HCT116 (cell line): ENCODE measurements around the gene THADA.

Experiments used
- EGR1 ChIP-seq: IDR thresholded peaks from 2 replicates; pipeline ENCODE4 v1.6.1; 2012; ENCODE audit warnings: low read depth
- EZH2 ChIP-seq: fragments of 200-600 bp; sonication (generic); IDR thresholded peaks from 2 replicates; pipeline ENCODE4 v1.6.1; 2017; ENCODE audit warnings: antibody characterized with exemption, mixed run types
- FOSL1 ChIP-seq: IDR thresholded peaks from 2 replicates; pipeline ENCODE4 v1.6.1; 2012; ENCODE audit warnings: low read depth
- JUND ChIP-seq: IDR thresholded peaks from 2 replicates; pipeline ENCODE4 v1.6.1; 2012
- MAX ChIP-seq: IDR thresholded peaks from 2 replicates; pipeline ENCODE4 v1.6.1; 2012
- POLR2A ChIP-seq: IDR thresholded peaks from 2 replicates; pipeline ENCODE4 v1.7.0; 2011; ENCODE audit warnings: borderline replicate concordance; ENCODE audit not compliant: insufficient read depth, insufficient read length; ENCODE audit errors: extremely low read depth
- POLR2AphosphoS5 ChIP-seq: IDR thresholded peaks from 2 replicates; pipeline ENCODE4 v1.6.1; 2011; ENCODE audit warnings: mild to moderate bottlenecking, low read depth, low read length, moderate library complexity
- RAD21 ChIP-seq: IDR thresholded peaks from 2 replicates; pipeline ENCODE4 v1.6.1; 2012; ENCODE audit warnings: low read depth, mild to moderate bottlenecking
- SIN3A ChIP-seq: IDR thresholded peaks from 2 replicates; pipeline ENCODE4 v1.6.1; 2012; ENCODE audit warnings: low read depth
- SP1 ChIP-seq: IDR thresholded peaks from 2 replicates; pipeline ENCODE4 v1.6.1; 2012; ENCODE audit warnings: low read depth
- SRF ChIP-seq: IDR thresholded peaks from 2 replicates; pipeline ENCODE4 v1.6.1; 2012; ENCODE audit warnings: low read depth
- ZFX ChIP-seq: fragments of 450-650 bp; IDR thresholded peaks from 2 replicates; pipeline ENCODE4 v1.6.1; 2017
- TF ChIP-seq, protein P1 (sequence below), 3 experiments: fragments of 200-600 bp in 1 of 3; sonication (generic) in 1 of 3; IDR thresholded peaks in 2 of 3; conservative IDR thresholded peaks in 1 of 3; 2 replicates each; pipeline ENCODE4 v1.5.1; 2012 to 2017; ENCODE audit warnings: low read depth in 2 of 3, low read length in 2 of 3, antibody characterized with exemption in 1 of 3, borderline replicate concordance in 1 of 3, control low read depth in 1 of 3, mild to moderate bottlenecking in 1 of 3, mixed read lengths in 1 of 3, mixed run types in 1 of 3, moderate library complexity in 1 of 3; ENCODE audit not compliant: insufficient read depth in 1 of 3

DNA sequence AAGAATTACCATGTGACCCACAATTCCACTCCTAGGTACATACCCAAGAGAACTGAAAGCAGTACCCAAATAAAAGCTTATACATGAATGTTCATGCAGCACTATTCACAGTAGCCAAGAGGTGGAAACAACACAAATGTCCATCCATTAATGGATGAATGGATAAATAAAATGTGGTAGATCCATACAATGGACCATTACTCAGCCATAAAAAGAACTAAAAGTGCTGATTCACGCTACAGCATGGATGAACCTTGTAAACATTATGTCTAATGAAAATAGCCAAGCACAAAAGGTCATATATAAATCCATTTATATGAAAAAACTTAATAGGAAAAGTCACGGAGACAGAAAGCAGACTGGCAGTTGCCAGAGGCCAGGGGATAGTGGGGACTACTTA, 345.8 kb downstream of the THADA start:
- TF ChIP-seq, protein P1, sequence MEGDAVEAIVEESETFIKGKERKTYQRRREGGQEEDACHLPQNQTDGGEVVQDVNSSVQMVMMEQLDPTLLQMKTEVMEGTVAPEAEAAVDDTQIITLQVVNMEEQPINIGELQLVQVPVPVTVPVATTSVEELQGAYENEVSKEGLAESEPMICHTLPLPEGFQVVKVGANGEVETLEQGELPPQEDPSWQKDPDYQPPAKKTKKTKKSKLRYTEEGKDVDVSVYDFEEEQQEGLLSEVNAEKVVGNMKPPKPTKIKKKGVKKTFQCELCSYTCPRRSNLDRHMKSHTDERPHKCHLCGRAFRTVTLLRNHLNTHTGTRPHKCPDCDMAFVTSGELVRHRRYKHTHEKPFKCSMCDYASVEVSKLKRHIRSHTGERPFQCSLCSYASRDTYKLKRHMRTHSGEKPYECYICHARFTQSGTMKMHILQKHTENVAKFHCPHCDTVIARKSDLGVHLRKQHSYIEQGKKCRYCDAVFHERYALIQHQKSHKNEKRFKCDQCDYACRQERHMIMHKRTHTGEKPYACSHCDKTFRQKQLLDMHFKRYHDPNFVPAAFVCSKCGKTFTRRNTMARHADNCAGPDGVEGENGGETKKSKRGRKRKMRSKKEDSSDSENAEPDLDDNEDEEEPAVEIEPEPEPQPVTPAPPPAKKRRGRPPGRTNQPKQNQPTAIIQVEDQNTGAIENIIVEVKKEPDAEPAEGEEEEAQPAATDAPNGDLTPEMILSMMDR (IDR thresholded peaks at IDR 0.05 in 2 of 3, conservative IDR thresholded peaks at IDR 0.05 in 1 of 3; ENCODE audit: borderline replicate concordance in 1 of 3, insufficient read depth in 1 of 3, low read depth in 2 of 3, low read length in 2 of 3) = no peak
- TF ChIP-seq SRF = no peak
- TF ChIP-seq MAX = no peak
- TF ChIP-seq POLR2A = no peak
- TF ChIP-seq EGR1 = no peak
- no peak for TF ChIP-seq EZH2
- no peak for TF ChIP-seq FOSL1
- no peak for TF ChIP-seq ZFX
- TF ChIP-seq POLR2AphosphoS5 = no peak
- TF ChIP-seq SP1 = no peak
- no peak for TF ChIP-seq SIN3A
- TF ChIP-seq JUND = no peak
- no peak for TF ChIP-seq RAD21
